Stomach (tissue), 9 donors: ENCODE results near the gene ARID1B. TPM values are rescaled to one million over a fixed set of nuclear protein-coding genes. Genes with fewer than 3 reads are reported as not detected.
A peak's percentile ranks its signal among the peaks of the same experiment; 100 is the strongest.

ENCODE experiments used
- DNase-seq, 2 donors: peaks; one replicate each; pipeline versions ENCODE4 v3.0.0 to v3.0.0-alpha.2; 2013 to 2019
- H3K27ac ChIP-seq, 5 donors: fragments of 200-600 bp in 4 of 5; sonication (generic) in 4 of 5; one replicate each; pipeline ENCODE4 v1.5.1; 2013 to 2019; ENCODE audit warnings: mild to moderate bottlenecking in 1 of 5, moderate library complexity in 1 of 5
- H3K27me3 ChIP-seq, 3 donors: fragments of 200-600 bp; sonication (generic); one replicate each; pipeline ENCODE4 v1.5.1; 2017 to 2019; ENCODE audit warnings: mixed run types in 1 of 3
- H3K36me3 ChIP-seq, 4 donors: fragments of 200-600 bp; sonication (generic); 1 replicate in 3 of 4; 2 replicates in 1 of 4; pipeline ENCODE4 v1.5.1; 2016 to 2019
- H3K4me1 ChIP-seq, 4 donors: fragments of 200-600 bp; sonication (generic); one replicate each; pipeline ENCODE4 v1.5.1; 2016 to 2019
- H3K4me3 ChIP-seq, 4 donors: fragments of 200-600 bp; sonication (generic) in 3 of 4; one replicate each; pipeline ENCODE4 v1.5.1; 2016 to 2019; ENCODE audit warnings: mild to moderate bottlenecking in 1 of 4
- H3K9me3 ChIP-seq, 4 donors: fragments of 200-600 bp; sonication (generic); one replicate each; pipeline ENCODE4 v1.5.1; 2016 to 2019
- EP300 ChIP-seq: sonication (generic); formaldehyde crosslinking; IDR thresholded peaks from one replicate; pipeline ENCODE4 v1.6.1; 2017; ENCODE audit warnings: antibody characterized with exemption
- POLR2A ChIP-seq, 4 donors: fragments of 450-650 bp; IDR thresholded peaks; one replicate each; pipeline ENCODE4 v1.6.1; 2016; ENCODE audit warnings: antibody characterized with exemption in 4 of 4, control low read depth in 2 of 4, mild to moderate bottlenecking in 1 of 4, moderate library complexity in 1 of 4
- POLR2AphosphoS5 ChIP-seq, 3 donors: sonication (generic); formaldehyde crosslinking; IDR thresholded peaks; one replicate each; pipeline ENCODE4 v1.6.1; 2016; ENCODE audit warnings: antibody characterized with exemption in 3 of 3
- WGBS, 5 donors: extraction: QIAGEN DNeasy Blood & Tissue Kit in 3 of 5; methylation state at CpG; one replicate each; pipeline versions ENCODE4 v1.1.5 to v1.1.7; 2013 to 2018; 5-methylcytosine and 5-hydroxymethylcytosine counted together
- intact Hi-C: fragments of 100-400 bp; cut with DNase I; formaldehyde crosslinking; loops from one replicate; pipeline ENCODE4 v1.15.1; 2023; ENCODE audit warnings: low total_unique reads
- polyA plus RNA-seq, 3 donors: library from polyadenylated mRNA; stranded (reverse); fragments of 200-250 nt; gene quantifications; one replicate each; pipeline ENCODE4 v1.2.3, GENCODE V29; 2013
- total RNA-seq, 5 donors: library from RNA; depleted of rRNA; stranded (reverse); fragments of >200 nt; gene quantifications; one replicate each; pipeline versions ENCODE4 v1.1.0 to v1.2.3, GENCODE V29; 2014 to 2016
- TF ChIP-seq, protein P1 (sequence below), 7 experiments: fragments of 450-650 bp in 4 of 7; fragments of 200-600 bp in 3 of 7; sonication (generic) in 3 of 7; IDR thresholded peaks; one replicate each; pipeline ENCODE4 v1.5.1; 2016 to 2019; ENCODE audit warnings: antibody characterized with exemption in 7 of 7, control low read depth in 2 of 7, mild to moderate bottlenecking in 1 of 7
- donor health status: healthy with polysubstance abuse.
- donor health status: Bipolar disorder and iron deficiency.
- donor health status: healthy.

The ARID1B gene
- total and polyA plus RNA-seq, 8 donors, result 8.8 to 183 (median 48.3) TPM

DNA sequence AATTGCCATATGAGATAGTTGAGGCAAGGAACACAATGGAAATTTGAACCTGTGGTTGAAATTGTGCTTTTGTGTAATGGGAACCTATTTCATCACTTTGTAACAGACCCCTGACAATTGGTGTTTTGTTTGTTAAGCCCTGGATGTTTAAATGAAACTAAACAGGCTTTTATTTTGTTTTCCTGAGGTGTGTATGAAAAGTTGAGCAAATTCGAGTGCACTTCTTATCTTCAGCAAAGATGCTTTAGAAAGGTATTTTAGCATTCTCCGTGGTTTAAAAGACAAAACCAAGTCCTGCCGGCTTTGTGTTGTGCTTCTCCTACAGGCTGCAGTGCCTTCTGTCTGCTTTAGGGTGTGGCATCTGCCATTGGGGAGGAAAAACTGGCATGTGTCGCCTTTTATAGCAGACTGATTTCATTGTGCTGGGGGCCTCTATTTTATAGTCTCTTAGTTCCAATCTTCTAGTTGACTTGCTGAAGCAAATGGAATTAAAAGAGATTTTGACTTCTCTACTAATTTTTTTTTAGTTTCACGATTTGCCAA lies 2.2 kb upstream of the ARID1B start:
- Histone ChIP-seq H3K27ac (peak overlapping the region in 3 of 5 donors; percentile 98 to 100 (median 99)), H3K4me3 (no peak overlapping the region), H3K36me3 (no peaks in the 10 kb centered on the region), H3K27me3 (no peaks in the 10 kb centered on the region), H3K4me1 (peaks cover 10 to 32% (median 20%) of the 10 kb centered on the region in 4 donors), H3K9me3 (no peaks in the 10 kb centered on the region)
- WGBS, 5 donors, result 35 to 45% (median 40%) methylated on average over 5 of the region's 5 CpGs
- TF ChIP-seq, protein P1, sequence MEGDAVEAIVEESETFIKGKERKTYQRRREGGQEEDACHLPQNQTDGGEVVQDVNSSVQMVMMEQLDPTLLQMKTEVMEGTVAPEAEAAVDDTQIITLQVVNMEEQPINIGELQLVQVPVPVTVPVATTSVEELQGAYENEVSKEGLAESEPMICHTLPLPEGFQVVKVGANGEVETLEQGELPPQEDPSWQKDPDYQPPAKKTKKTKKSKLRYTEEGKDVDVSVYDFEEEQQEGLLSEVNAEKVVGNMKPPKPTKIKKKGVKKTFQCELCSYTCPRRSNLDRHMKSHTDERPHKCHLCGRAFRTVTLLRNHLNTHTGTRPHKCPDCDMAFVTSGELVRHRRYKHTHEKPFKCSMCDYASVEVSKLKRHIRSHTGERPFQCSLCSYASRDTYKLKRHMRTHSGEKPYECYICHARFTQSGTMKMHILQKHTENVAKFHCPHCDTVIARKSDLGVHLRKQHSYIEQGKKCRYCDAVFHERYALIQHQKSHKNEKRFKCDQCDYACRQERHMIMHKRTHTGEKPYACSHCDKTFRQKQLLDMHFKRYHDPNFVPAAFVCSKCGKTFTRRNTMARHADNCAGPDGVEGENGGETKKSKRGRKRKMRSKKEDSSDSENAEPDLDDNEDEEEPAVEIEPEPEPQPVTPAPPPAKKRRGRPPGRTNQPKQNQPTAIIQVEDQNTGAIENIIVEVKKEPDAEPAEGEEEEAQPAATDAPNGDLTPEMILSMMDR (IDR thresholded peaks at IDR 0.05), result no peak
- TF ChIP-seq POLR2A (IDR thresholded peaks at IDR 0.05) (no peak), POLR2AphosphoS5 (IDR thresholded peaks at IDR 0.05) (no peak), EP300 (no peak)
- peak in 1 of 2 donors; percentile 49 for DNase-seq
- intact Hi-C loops, result loop anchor here (5.0 kb wide), 1 partner anchor 83 kb away; no protein-coding TSS in a partner anchor

DNA sequence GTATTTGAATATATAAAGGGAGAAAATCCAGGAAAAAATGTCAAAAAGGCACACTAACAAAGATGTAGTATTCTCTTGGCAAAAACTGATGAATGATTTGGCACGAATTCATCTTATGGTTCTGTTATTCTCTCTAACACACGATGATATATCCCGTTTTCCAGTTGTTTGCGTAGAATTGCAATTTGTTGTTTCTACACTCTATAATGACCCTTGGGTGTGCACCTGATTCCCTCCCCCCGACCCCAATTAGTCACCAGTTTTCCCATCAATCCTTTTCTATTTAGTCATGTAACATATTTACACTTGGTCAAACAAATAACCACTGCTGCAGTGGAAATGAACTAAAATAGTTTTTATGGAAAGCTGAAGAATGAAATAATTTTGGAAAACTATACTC lies 1.5 kb upstream of the ARID1B start:
- H3K27ac ChIP-seq, result peak overlapping the region in 4 of 5 donors; percentile 97 to 100 (median 98)
- peak in 1 of 2 donors; percentile 20 for DNase-seq
- H3K4me3 ChIP-seq, result no peak overlapping the region
- intact Hi-C loops, result no loop called here
- 47 to 56% (median 54%) methylated on average over 5 of the region's 5 CpGs for WGBS, 5 donors
- no peaks in the 10 kb centered on the region for H3K36me3 ChIP-seq
- H3K9me3 ChIP-seq, result no peaks in the 10 kb centered on the region
- H3K4me1 ChIP-seq, result peaks cover 10 to 39% (median 24%) of the 10 kb centered on the region in 4 donors
- H3K27me3 ChIP-seq, result no peaks in the 10 kb centered on the region
- TF ChIP-seq POLR2AphosphoS5 (IDR thresholded peaks at IDR 0.05) (no peak), POLR2A (IDR thresholded peaks at IDR 0.05) (no peak), EP300 (no peak)
- TF ChIP-seq, protein P1 (IDR thresholded peaks at IDR 0.05), result no peak

DNA sequence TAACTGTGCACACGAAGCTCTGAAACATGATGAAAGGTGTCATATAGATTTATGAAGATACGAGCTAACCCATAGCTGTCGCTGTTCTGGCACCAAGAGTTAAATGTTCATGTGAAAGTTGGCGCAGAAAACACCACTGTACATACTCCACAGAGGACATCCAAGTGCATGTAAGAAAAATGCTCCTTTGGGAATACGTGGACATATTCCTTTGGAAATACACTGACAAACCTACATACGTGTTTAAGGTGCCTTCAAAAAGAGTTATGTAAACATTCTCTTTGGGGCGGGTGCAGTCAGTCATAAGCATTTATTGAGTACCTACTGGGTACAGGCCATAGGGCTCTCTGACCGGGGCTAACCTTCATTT lies 723 bp upstream of the ARID1B start:
- intact Hi-C loops, result no loop called here
- peaks cover 17 to 47% (median 30%) of the 10 kb centered on the region in 4 donors for H3K4me1 ChIP-seq
- H3K27ac ChIP-seq, result peak overlapping the region; percentile 90 to 100 (median 98)
- TF ChIP-seq, protein P1 (IDR thresholded peaks at IDR 0.05), result no peak
- TF ChIP-seq POLR2A (IDR thresholded peaks at IDR 0.05), result no peak
- TF ChIP-seq POLR2AphosphoS5 (IDR thresholded peaks at IDR 0.05), result no peak
- no peak for TF ChIP-seq EP300
- H3K36me3 ChIP-seq, result no peaks in the 10 kb centered on the region
- H3K9me3 ChIP-seq, result no peaks in the 10 kb centered on the region
- WGBS, 5 donors, result 1 to 3% (median 1%) methylated on average over 8 of the region's 8 CpGs
- peak overlapping the region; percentile 84 to 95 (median 89) for H3K4me3 ChIP-seq
- peak in 1 of 2 donors; percentile 80 for DNase-seq
- no peaks in the 10 kb centered on the region for H3K27me3 ChIP-seq

DNA sequence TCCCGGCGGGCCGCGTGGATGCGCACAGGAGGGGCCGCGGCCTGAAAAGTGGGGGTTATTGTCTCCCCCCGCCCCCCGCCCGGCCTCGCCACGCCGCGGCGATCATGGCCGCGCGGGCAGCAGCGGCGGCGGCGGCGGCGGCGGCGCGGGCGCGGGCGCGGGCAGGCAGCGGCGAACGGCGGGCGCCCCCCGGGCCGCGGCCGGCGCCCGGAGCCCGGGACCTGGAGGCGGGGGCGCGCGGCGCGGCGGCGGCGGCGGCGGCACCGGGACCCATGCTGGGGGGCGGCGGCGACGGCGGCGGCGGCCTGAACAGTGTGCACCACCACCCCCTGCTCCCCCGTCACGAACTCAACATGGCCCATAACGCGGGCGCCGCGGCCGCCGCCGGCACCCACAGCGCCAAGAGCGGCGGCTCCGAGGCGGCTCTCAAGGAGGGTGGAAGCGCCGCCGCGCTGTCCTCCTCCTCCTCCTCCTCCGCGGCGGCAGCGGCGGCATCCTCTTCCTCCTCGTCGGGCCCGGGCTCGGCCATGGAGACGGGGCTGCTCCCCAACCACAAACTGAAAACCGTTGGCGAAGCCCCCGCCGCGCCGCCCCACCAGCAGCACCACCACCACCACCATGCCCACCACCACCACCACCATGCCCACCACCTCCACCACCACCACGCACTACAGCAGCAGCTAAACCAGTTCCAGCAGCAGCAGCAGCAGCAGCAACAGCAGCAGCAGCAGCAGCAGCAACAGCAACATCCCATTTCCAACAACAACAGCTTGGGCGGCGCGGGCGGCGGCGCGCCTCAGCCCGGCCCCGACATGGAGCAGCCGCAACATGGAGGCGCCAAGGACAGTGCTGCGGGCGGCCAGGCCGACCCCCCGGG lies 637 bp downstream of the ARID1B start:
- TF ChIP-seq POLR2AphosphoS5 (IDR thresholded peaks at IDR 0.05) (no peak), POLR2A (IDR thresholded peaks at IDR 0.05) (no peak), EP300 (no peak)
- TF ChIP-seq, protein P1 (IDR thresholded peaks at IDR 0.05), result no peak
- Histone ChIP-seq H3K27ac (peak overlapping the region; percentile 90 to 100 (median 98)), H3K27me3 (no peaks in the 10 kb centered on the region), H3K4me1 (peaks cover 17 to 54% (median 33%) of the 10 kb centered on the region in 4 donors), H3K36me3 (no peaks in the 10 kb centered on the region), H3K9me3 (no peaks in the 10 kb centered on the region), H3K4me3 (peak overlapping the region; percentile 84 to 95 (median 89))
- 0 to 1% (median 0%) methylated on average over 17 to 110 of the region's 113 CpGs for WGBS, 5 donors
- DNase-seq, result peak; percentile 51 to 86
- intact Hi-C loops, result no loop called here
